Keratinocyte (primary cell): ENCODE results near the gene CLDN2.

Experiments
- EZH2 ChIP-seq: IDR thresholded peaks from one replicate; pipeline ENCODE4 v1.6.1; 2012; ENCODE audit warnings: inconsistent platforms, mild to moderate bottlenecking, low read length, moderate library complexity
- TF ChIP-seq, protein P1 (sequence below), 3 experiments: IDR thresholded peaks in 1 of 3; conservative IDR thresholded peaks in 1 of 3; optimal IDR thresholded peaks in 1 of 3; 2 replicates in 2 of 3; 3 replicates in 1 of 3; pipeline versions ENCODE3 to v1.5.1; 2011; ENCODE audit warnings: low read length in 3 of 3, mild to moderate bottlenecking in 3 of 3, moderate library complexity in 2 of 3, control low read depth in 1 of 3, inconsistent platforms in 1 of 3; ENCODE audit not compliant: insufficient read depth in 2 of 3; ENCODE audit errors: extremely low read depth in 1 of 3

DNA sequence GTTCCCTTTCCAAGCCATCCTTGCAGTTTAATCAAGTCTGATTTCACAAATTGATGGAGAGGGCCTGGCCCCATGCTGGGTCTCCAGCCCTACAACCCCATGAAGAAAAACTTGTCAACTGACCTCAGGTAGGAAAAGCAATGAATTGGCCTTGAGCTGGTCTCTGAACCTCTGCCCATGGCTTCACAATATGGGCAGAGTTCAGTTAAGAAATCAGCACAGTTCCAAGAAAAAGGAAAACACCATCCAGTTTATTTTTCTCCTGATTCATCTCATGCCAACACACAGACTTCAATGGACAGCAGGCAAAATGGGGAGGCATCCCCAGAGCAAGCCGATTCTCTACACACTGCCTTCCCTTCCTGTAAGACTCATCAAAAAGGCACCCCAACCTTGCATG lies 20.4 kb upstream of the CLDN2 start:
- TF ChIP-seq EZH2 = no peak
- TF ChIP-seq, protein P1, sequence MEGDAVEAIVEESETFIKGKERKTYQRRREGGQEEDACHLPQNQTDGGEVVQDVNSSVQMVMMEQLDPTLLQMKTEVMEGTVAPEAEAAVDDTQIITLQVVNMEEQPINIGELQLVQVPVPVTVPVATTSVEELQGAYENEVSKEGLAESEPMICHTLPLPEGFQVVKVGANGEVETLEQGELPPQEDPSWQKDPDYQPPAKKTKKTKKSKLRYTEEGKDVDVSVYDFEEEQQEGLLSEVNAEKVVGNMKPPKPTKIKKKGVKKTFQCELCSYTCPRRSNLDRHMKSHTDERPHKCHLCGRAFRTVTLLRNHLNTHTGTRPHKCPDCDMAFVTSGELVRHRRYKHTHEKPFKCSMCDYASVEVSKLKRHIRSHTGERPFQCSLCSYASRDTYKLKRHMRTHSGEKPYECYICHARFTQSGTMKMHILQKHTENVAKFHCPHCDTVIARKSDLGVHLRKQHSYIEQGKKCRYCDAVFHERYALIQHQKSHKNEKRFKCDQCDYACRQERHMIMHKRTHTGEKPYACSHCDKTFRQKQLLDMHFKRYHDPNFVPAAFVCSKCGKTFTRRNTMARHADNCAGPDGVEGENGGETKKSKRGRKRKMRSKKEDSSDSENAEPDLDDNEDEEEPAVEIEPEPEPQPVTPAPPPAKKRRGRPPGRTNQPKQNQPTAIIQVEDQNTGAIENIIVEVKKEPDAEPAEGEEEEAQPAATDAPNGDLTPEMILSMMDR (optimal IDR thresholded peaks at IDR 0.05 in 1 of 3, IDR thresholded peaks at IDR 0.05 in 1 of 3, conservative IDR thresholded peaks at IDR 0.05 in 1 of 3; ENCODE audit: extremely low read depth in 1 of 3, insufficient read depth in 2 of 3, low read length in 3 of 3) = no peak
